A549 treated with RU486 at 1 μM for 4 hours (cell line): ENCODE data around the gene ZNF219. TPM values are rescaled to one million over a fixed set of nuclear protein-coding genes. Genes with fewer than 3 reads are reported as not detected.

Experiments used
- total RNA-seq: library from RNA; stranded (reverse); fragments of 200-300 nt; extraction: Qiagen RNA extraction; gene quantifications from 5 replicates; pipeline ENCODE4 v1.2.3, GENCODE V29; 2022; ENCODE audit warnings: low read depth

ZNF219 gene
- total RNA-seq = 17.5 to 33.5 TPM (median 29.2 TPM) in 5 replicates

GRCh38 chr14:21098076-21098891 lies at the start of gene ZNF219:
TSS of gene ZNF219 (minus strand) at chr14:21098655. CDS start at chr14:21093591, 5,064 bp downstream.

GRCh38 chr14:21100931-21101330 lies 2.5 kb upstream of the ZNF219 start, which contains the start of gene TMEM253:
TSS of gene TMEM253 (plus strand) at chr14:21101066. CDS start at chr14:21101344, 278 bp downstream.

GRCh38 chr14:21070083-21070609 lies 28.3 kb downstream of the ZNF219 start, which contains the start of gene ARHGEF40:
TSS of gene ARHGEF40 (plus strand) at chr14:21070304. CDS start at chr14:21070397, 93 bp downstream.

GRCh38 chr14:21057803-21058675 lies 40.4 kb downstream of the ZNF219 start, which contains the start of gene RNASE8:
TSS of gene RNASE8 (plus strand) at chr14:21057822. CDS start at chr14:21057893, 71 bp downstream.

GRCh38 chr14:21041676-21042433 lies 56.6 kb downstream of the ZNF219 start, which contains the start of gene RNASE7:
TSS of gene RNASE7 (plus strand) at chr14:21042362. CDS start at chr14:21042993, 631 bp downstream.

Other genes starting within 250 kb of the ZNF219 start
- not detected in 5 replicates for gene RNASE3, start 207.3 kb downstream of the ZNF219 start, total RNA-seq
- gene RNASE2, start 143.2 kb downstream of the ZNF219 start, total RNA-seq = not detected in 5 replicates
- gene METTL17, start 108.7 kb downstream of the ZNF219 start, total RNA-seq = 70.7 to 74.7 TPM (median 73.0 TPM) in 5 replicates
- not detected in 5 replicates for gene SLC39A2, start 99.4 kb downstream of the ZNF219 start, total RNA-seq
- 3.0 to 4.4 TPM (median 3.2 TPM) in 5 replicates for gene NDRG2, start 73.6 kb downstream of the ZNF219 start, total RNA-seq
- gene TPPP2, start 68.4 kb downstream of the ZNF219 start, total RNA-seq = not detected in 5 replicates
- not detected in 5 replicates for gene RNASE13, start 63.8 kb downstream of the ZNF219 start, total RNA-seq
- not detected in 5 replicates for gene RNASE7, start 56.3 kb downstream of the ZNF219 start, total RNA-seq
- gene RNASE8, start 40.8 kb downstream of the ZNF219 start, total RNA-seq = not detected in 5 replicates
- 8.7 to 14.2 TPM (median 11.2 TPM) in 5 replicates for gene ARHGEF40, start 28.4 kb downstream of the ZNF219 start, total RNA-seq
- 0.53 to 1.3 TPM (median 0.85 TPM) in 5 replicates for gene TMEM253, start 2.4 kb upstream of the ZNF219 start, total RNA-seq
- gene OR5AU1, start 57.4 kb upstream of the ZNF219 start, total RNA-seq = not detected in 5 replicates
- 761 to 1,051 TPM (median 847 TPM) in 5 replicates for gene HNRNPC, start 170.8 kb upstream of the ZNF219 start, total RNA-seq
- 0.07 to 0.71 TPM (median 0.23 TPM) in 5 replicates for gene RPGRIP1, start 181.4 kb upstream of the ZNF219 start, total RNA-seq